HG03066 (cell line): Measurements from ENCODE around the gene DAPP1.
"Not testable (repeated sequence)": the region's sequence is repeated elsewhere in the genome, so short reads cannot be mapped to it uniquely, and the experiment has no call there.

Experiments used
- ATAC-seq: cut with Tn5 transposase; IDR thresholded peaks from one replicate; pipeline ENCODE4 v1.9.1; 2021; ENCODE audit warnings: low read depth; ENCODE audit not compliant: unreplicated experiment

Gene DAPP1

DNA sequence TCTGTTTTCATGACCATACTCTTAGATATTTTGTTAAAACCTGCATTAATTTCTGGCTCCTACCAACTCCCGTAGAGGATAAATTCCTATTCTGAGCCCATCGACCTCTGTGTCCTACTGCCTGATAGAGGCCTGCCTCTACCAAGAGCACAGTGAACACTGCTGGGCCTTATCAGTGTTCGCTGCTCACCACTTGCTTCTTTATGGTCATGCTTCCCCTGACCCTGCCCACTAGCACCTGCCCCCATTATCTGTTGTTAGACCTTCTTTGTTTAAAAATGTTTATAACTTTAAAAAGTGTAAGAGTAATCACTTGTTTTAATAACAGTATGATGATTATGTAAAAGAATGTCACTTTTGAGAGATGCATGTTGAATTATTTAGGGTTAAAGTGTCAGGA is 6.1 kb downstream of the DAPP1 start:
- ATAC-seq: no peak

DNA sequence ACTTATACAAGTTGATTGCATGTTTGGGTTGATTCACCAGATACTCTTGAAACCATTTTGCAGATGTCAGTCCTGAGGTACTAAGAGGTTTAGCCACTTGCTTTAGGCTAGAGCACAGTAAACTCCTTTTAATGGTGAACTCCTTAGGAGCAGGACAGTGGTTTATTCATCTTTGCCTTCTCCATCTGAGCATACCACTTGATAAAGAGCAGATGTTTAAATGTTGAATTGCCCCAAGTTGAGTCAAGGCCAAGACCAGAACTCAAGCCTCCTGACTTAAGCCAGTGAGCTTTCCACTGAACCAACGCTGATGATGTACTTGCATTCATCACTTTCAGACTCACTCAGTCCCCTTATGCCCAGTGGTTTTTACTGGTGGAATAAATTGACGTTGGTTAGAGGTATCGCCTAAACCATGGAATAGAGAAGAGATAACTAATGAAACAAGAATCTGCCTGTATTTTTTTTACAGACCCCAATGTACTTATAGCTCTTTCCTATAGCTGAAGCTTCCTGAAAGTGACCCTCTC is 7.5 kb downstream of the DAPP1 start:
- ATAC-seq: no peak

DNA sequence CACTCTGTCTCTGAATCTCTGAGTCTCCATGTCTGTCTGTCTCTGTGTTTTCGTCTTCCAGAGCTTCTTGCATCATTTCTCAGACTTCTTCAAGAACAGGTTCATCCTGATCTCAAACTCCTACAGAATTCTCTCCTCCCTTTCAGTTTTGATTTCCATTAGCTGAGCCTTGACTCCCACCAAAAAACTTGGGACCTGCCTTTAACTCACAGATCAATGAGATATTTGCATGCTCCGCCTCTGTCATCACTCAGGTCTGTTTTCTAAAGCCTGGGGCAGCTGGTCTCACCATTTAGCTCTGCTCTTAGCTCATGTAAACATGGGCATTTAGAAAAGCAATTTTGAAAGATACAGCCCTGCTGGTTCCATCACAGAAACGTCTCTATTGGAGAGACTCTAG is 8.6 kb downstream of the DAPP1 start:
- no peak for ATAC-seq

DNA sequence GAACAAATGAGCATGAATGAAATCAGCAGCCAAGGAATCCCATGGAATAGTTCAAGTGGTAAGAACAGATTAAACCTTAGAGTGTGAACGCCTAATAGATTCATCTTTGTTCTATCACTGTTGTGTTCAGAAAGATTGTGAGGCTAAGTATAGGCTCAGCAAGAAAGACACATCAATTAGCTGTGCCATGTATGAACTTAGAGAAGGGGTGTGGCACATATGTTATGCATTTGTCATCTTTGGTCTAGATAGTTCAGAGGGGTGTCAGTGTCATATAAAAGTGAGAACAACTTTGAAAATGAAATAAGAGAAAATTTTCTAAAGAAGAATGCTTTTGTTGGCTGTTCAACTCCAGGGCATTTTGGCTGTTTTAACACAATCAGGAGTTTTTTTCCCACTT is 9.4 kb downstream of the DAPP1 start:
- no peak for ATAC-seq

DNA sequence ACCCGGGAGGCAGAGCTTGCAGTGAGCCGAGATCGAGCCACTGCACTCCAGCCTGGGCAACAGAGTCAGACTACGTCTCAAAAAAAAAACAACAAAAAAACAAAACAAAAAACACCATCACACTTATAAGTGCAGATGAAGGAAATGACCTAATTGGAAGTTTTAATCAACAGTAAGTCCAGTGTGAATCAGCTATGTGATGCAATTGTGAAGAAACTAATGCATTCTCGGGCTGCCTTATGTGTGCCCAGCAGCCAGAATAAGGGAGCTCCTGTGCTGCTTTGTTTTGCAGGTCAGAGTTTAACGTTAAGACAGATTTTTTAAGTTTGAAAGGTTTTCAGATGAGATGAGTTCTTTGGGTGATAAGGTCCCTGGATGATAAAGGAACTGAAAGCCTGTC is 10.8 kb downstream of the DAPP1 start:
- ATAC-seq: no peak

DNA sequence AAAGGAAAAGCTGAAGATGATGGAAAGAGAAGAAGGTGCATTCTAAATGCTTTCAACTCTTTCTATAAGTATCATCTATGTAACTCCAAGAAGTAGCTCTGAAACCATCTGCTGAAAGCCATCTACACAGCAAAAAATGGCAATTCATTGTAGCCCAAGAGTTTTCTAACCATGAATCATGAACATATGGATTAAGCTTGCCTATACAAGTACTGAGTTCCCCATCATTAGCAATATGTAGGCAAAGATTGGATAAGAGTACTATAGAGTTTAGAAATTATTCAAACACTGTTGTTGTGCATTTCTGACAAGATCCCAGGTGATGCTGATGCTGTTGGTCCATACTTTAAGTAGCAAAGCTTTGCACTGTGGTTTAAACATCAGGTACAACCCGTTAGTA is 11.2 kb downstream of the DAPP1 start:
- ATAC-seq: no peak

DNA sequence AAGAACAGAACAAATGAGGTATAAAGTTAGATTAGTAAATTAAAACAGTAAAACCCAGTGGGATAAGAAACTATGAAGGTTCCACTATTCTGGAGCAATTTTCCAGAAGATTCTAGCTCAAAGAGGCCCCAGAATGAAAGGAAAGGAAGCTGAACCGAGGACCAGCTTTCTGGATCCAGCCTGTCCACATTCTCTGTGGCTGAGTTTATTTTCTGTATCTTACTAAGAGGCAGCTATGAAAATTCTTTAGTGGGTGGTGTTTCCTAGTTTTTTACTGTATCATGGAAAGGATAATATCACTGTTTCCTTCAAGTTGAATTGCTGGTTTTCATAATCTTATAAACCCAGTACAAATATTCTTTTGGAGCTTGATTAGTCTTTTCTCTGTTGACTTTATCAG is 11.8 kb downstream of the DAPP1 start:
- no peak for ATAC-seq

DNA sequence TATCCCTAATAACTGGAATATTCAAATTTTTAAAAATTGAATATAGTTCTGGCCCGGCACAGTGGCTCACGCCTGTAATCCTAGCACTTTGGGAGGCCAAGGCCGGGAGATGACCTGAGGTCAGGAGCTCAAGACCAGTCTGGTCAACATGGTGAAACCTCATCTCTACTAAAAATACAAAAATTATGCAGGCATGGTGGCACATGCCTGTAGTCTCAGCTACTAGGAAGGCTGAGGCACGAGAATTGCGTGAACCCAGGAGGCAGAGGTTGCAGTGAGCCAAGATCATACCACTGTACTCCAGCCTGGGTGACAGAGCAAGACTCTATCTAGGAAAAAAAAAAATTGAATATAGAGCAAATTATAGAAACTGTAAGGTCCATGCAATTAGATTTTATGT is 13.4 kb downstream of the DAPP1 start:
- ATAC-seq: not testable (repeated sequence)

DNA sequence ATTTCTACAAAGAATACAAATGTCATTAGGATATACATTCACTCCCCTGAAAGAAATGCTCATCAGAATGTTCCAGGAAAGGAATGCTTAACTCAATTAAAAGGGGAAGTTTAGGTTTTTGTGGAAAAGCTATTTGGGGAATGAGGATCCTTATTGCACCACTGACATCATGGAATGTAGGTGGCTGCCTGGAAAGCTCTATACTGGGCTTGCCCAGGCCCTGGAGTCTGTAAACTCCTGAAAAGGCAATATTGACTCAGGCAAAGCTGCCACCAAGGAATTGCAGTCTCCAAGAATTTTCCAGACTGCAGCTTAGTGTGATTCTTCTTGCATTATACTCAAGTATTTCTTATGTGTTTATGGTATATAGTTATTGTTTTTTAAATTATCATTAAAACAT is 15.7 kb downstream of the DAPP1 start:
- ATAC-seq: no peak

DNA sequence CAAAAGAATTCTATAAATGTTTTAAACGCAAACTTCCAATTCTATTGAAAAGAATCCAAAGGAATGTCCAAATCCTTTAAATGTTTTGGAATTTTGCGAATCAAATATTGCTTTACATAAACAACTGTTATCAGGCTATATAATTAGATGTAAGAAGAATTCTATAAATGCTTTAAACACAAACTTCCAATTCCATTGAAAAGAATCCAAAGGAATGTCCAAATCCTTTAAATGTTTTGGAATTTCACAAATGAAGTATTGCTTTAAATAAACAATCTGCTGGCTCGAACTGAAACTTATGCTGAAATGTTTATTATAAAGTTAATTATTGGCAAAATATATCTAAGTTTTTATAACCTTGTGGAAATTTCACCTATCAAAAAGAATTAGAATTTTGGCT is 16.1 kb downstream of the DAPP1 start:
- no peak for ATAC-seq

DNA sequence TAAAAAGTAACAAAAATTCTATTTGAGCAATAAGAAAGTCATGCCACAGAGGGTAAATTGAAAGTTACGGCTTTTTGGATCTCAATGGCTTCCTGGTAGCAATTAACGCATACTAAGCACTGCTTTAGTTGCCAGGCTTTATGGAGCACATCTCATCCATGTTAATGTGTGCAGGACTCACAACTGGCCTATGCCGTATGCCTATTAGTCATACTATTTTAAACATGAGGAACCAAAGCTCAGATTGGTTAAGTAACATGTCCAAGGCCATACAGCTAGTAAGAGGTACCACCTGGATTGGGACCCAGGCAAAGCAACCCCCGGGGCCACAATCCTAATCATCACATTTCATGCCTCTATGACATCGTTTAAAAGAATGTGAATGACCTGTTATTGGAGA is 17.1 kb downstream of the DAPP1 start:
- ATAC-seq: no peak

DNA sequence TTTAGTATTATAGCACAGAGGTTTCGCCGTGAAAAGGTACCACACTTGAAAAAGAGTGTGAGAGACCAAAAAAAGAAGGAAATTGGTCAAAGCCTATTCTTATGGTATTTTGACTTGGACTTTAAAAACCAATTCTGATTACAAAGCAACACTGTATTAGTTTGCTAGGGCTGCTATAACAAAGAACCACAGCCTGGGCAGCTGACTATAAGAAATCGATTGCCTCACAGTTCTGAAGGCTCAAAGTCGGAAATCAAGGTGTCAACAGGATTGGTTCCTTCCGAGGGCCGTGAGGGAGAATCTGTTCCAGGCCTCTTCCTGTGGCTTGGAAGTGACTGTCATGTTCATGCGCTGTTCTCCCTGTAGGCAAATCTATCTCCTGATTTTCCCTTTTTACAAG is 17.9 kb downstream of the DAPP1 start:
- ATAC-seq: no peak

DNA sequence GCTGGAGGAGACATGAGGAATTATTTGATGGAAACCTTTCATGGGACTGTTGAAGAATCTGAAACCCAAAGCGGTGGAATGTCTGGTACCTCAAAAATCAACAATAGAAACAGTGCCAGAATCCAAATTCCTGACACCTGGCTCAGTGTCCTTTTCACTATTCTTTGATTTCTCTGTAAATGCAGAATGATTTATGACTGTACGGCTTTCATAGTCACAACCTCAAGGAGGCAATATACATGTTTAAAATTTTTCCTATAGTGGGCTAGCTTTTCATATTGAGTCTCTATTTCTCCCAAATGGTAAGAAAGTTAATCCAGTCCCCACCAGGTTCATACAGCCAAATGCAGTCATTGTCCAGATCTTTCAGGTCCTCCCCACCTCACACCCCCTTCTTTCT is 19.3 kb downstream of the DAPP1 start:
- no peak for ATAC-seq

DNA sequence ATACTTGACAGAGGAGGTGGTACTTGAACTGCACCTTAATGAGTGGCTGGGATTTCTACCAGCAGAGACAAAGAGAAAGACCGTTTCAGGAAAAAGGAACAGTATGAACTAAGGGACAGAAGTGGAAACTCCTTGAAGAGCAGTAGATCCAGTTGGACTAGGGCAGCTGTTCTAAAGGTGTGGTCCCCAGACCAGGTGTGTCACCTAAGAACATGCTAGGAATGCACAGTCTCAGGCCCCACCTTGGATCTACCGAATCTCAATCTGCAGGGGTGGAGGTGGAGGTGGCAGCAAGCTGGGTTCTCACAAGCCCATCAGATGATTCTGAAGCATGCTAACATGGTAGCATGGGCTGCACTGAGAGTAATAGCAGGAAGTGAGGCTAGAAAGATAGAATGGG is 22.3 kb downstream of the DAPP1 start:
- no peak for ATAC-seq

DNA sequence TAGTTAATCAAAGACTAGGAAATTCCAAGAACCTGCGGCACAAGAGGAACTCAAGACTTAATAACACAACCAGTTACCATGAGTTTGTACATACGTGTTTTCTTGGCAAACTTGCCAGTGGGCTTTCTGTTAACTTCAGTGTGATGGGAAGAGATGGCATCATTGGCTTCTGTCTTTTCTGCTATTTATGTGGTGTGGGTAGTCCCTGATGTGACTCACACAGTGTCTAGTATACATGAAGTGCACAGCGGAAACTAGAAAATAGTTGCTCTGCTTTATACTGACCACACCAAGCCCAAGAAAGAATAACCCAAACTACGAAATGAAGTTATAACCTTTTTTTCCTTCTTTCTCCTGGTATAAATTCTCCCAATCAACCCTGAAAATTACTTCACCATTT is 24.5 kb downstream of the DAPP1 start:
- ATAC-seq: no peak

DNA sequence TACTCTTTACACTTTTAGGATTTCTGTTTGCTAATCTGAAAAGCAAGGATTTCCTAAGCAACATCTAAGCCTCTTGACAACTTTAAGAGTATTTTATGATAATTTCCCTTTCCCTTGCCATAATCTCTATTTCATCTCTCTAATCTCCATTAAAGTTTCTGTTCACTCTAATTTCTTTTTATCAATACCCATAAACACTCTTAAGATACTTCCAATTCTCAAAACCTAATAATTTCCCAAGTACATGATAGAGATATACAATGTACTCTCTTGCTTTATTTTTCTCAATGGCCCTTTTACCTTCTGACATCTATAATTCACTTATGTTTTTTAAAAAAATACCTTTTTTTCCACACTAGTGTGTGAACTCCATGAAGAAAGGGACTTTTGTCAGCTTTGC is 26.8 kb downstream of the DAPP1 start:
- ATAC-seq: no peak

DNA sequence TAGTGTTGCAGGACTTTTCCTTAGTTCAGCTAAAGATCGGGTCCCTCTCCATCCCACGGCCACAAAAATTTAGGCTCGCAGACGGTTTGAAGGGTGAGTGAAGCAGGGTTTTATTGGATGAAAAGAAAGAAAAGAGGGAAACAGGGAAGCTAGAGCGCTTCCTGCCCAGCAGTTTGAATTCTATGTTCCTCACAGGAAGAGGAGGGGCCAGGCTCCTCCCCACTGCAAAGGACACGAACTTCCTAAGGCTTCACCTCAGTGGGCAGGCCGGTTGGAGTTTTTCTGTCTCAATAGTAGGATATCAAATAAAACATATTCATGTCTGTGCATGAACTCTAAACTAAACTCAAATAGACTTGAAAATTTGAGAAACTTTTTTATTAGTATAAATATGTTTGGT is 27.4 kb downstream of the DAPP1 start:
- ATAC-seq: no peak

DNA sequence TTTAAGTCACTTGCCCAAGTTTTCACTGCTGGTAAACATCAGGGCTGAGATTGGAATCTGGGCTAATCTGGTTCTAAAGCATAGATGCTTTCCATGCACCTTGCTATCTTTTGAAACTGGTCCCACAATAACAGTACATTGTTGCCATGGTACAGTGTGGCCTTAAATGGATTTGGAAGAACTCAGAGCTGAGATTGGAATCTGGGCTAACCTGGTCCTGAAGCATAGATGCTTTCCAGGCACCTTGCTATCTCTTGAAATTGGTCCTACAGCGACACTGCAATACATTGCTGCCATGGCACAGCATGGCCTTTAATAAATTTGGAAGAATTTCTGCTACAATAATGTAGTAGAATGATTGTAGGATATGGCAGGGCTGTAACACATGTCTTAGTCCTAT is 28.6 kb downstream of the DAPP1 start:
- no peak for ATAC-seq

DNA sequence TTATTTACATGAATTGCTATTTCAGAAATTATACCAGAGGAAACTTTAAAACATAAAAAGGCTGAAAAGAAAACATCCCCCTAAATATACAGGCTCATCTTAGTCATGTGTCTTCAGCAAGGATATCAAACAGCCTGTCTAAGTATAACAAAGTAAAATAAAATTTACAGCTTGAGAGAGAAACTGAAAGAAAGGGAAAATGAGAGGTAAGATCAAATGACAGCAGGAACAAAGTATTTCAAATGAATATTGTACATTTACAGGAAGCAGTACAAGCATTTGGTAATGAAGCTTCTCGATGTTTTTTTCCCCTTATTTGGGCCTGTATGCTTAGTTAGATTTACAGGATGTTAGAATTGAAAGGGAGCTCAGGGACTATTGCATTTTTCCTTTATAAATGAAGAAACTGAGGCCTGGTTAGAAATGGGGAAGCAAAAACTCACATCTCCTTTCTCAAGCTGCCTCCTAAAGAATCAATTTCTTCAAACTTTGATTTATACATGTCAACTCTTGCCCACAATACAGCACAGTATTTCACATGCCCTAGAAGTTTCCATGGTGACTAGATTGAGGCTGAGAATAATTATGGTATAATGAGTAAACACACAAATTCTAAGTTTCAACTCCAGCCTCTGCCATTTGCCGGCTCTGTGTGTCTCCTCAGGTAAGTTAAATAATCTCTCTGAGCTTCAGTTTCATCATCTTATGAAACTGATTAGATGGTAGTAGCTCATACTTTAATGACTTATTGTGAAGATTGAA is 29.3 kb downstream of the DAPP1 start:
- ATAC-seq: no peak

DNA sequence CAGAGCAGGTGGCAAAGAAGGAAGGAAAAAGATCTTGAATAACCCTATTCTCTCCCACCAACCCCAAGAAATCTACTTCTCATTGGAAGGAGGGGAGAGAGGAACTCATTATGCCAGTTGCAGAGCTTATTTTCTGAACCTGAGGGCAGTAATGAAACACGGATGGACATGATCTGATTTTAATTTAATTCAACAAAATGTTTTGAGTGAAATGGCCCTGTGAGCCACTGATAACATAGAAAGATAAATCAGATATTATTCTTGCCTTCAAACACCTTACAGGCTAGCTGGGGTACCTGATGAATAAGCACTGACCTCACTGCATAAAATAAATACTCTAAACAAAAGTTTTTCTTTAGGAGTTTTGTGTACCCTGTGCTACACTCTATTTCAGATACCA is 30.3 kb downstream of the DAPP1 start:
- no peak for ATAC-seq

DNA sequence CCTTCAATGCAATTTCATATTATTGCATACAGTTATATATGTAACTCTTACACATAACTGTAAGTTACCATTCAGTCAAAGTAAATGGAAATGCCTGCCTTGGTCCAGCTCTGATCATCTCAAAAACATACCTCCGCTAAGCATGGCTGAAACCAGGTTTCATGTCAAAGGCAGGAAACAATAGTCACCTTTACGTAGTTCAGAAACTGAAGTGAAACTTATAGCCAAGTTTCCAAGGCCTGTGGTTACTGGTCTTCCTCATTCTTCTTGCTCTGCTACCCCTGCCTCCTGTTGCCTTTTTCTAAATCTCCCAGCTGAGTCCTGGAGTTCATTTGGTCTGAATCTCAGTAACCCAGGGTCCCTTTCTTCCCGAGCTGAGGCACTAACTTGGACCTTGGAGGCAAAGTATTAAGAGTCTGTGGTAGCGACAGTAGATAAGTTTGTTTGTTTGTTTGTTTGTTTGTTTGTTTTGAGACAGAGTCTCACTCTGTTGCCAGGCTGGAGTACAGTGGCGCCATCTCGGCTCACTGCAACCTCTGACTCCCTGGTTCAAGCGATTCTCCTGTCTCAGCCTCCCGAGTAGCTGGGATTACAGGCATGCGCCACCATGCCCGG is 30.8 kb downstream of the DAPP1 start:
- ATAC-seq: peak; percentile 66

DNA sequence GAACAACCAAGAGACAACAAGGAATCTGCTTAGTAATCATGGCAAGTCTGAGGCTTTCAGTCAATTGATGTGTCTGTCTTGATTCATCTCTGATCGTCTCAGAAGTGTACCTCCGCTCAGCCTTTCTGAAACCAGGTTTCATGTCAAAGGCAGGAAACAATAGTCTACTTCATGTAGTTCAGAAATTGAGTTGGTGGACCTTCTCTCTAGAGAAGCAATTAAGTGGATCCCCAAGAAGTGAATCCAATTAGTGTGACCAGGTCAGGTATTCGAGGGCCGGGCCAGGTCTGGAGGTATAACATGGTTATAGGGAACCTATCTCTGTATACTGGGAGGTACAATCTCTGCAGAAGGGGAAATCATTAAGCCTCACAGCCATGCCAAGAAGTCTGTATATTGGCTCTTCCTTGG is 32.0 kb downstream of the DAPP1 start:
- ATAC-seq: peak; percentile 39
